Limb (tissue), 2 donors: ENCODE results near the gene JMJD8.
A peak's percentile ranks its signal among the peaks of the same experiment; 100 is the strongest.
"Not testable (repeated sequence)": the region's sequence is repeated elsewhere in the genome, so short reads cannot be mapped to it uniquely, and the experiment has no call there.

ENCODE experiments used
- DNase-seq, 2 donors: peaks; one replicate each; pipeline ENCODE4 v3.0.0-alpha.2; 2016; ENCODE audit errors: extremely low spot score in 2 of 2

Gene JMJD8

DNA sequence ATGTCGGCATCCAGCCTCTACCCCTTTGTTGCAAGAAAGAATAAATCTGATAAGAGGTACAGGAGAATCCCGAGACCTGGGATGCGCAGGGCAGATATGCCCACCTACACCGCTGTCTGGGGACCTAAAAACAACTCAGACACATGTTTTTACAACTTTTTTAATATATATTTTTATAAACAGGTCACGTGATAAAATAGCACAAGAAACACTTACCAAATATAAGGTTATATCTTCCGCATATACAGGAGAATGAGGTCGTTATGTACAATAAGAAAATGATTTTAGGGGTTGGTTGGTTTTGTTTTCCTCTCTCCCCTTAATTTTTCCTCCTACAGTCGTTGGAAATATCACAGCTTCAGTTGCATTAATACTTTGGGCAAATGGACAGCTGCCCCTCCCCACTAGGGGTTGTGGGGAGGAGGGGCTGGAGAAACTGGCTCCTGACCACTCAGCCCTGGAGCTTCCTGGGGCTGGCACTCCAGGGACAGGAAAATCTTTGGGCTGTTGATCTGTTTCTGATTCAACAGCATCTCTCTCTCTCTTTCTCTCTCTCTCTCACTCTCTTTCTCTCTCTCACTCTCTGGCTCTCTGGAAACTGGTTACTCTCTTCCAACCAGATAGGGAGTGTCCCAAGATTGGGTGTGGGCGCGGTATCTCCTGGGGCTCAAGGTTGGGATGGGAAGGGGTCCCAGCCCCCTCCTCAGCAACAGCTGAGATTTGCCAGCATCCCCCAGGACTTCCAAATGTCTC, 8.4 kb upstream of the JMJD8 start:
- no peak for DNase-seq

DNA sequence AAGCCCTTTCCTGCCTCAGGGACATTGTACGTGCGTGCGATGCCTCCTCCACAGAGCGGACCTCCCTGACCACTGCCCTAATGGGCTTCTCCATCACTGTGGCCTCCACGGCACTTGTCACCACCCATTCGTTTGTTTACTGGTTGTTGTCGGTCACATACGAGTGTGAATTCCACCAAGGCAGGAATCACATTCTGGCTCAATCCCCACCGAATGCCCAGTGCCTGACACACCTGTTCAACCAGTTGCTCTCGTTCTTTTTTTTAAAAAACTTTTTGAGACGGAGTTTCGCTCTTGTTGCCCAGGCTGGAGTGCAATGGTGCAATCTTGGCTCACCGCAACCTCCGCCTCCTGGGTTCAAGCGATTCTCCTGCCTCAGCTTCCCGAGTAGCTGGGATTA, 7.1 kb upstream of the JMJD8 start:
- DNase-seq = not testable (repeated sequence)

DNA sequence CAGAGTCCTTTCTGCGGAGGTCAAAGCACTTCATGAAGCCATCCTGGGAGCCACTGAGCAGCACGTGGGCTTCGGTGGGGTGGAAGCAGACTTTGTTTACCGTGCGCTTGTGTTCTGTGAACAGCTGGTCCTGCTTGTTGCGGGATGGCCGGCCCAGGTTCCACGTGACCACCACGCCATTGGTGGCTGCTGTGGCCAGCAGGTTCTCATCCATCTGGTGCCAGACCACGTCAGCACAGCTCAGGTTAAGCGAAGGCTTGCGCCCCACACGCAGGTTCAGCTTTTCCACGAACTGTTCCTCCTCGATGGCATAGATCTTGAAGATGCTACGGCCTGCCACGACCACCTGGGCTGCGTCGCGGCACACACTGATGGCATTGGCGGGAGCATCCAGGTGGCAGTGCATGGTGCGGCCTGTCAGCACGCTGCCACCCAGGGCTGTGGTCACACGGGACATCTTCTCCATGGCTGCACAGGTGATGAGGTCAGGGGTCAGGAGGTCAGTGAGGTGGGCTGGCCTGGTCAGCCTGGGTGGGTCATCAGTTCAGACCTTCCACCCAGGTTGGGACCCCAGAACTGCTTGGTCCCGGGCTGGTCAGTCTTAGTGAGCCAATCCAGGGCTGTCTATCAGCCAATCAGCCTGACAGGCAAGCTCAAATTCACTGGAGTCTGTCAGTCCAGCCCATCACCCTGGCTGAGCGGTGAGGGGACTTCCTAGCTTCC, 5.2 kb upstream of the JMJD8 start:
- DNase-seq = no peak

DNA sequence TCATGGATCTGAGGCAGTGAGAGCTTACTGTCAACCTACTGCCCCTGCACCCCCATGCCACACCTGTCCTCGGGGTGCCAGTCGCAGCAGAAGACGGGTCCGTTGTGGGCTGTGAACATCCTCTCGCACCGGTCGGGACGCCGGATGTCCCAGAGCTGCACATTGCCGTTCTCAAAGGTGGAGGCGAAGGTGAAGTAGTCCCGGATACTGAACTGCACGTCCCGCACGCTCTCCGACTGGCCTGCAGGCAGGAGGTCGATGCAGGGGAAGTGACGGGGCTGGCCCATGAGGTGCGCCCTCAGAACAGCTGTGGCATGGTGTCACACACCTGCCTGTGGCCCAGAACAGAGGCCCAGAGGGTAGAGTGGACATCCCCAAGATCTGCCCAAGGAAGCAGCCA, 3.4 kb upstream of the JMJD8 start:
- no peak for DNase-seq

DNA sequence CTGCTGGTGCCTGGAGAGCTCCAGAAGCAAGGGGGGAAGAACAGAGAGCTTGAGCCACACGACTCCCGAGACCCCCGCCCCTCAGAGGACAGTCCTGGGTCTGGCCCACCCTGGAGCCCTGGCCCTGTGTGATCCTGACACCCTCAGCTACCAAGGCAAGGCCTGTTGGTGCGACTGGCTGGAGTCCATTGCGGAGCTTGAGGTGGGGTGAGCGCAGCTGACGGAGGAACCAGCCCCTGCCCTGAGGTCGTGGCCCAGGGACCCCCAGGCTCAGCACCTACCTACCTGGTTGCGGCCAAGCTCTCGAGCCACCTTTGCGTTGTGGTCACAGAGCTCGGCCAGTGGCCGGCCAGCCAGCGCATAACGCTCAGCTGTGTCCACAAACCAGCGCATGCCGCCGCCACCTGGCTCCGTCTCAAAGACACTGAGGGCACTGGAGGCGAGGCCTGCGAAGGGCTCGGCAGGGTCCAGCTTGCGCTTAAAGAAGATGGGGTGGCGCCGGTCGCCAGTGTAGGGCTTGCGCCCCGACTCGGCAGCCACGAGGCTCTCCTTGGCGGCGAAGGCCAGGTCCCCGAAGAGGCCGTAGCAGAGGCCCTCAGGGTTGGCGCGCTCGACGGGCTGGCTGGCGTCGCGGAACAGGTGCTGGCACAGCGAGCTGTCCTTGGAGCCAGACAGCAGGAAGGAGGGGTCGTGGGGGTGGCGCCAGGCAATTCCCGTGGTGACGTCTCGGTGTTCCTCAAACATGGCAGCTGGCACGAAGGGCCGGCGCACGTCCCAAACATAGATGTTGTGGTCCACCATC, 2.5 kb upstream of the JMJD8 start:
- DNase-seq = no peak

DNA sequence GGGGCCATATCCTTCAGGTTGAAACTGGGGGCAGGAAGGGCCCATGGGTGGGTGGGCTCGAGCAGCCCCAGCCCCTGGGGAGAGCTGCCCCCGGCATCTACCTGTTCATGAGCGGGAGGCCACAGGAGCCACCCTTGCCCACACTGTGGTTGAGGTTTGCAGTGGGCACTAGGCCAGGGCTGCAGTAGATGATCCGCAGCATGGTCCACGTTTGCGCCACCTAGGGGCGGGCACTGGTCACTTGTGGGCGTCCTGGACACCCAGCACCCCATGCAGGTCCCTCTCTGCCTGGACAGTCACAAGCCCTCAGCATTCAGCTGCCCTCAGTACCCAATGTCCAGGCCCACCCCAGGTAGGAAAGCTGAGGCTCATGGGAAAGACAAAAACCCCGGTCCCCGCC, 1.8 kb upstream of the JMJD8 start:
- DNase-seq = no peak

DNA sequence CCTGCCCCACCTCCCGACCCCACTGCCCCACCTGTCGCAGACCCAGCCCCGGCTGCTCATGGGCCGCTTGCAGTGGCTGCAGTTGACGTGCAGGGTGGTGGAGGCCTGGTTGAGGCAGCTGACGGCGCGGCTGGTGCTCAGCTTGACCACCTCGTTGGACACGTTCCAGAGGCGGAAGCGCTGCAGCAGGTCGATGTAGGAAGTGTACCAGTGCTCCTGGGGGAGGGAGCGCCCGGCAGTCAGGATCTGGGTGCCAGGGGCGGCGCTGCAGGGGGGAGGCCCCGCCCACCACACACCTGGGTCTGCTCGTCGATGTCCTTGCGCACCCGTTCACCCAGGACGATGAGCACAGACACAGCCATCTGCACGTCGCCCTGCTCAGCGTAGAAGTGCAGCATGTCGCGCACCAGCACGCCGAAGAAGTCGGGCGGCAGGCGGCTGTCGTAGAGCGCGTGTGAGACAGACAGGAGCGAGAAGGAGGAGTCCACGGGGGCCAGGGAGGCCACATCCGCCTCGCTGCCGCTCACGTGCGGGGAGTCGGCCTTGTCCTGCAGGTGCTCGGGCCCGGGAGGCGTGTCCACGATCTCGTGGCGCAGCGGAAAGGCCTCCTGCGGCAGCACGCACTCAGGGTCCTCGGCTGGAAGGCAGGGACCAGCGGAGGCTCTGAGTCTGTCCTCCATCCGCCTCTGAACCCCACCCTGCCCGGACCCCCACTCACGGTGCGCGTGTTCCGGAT, 995 bp upstream of the JMJD8 start:
- DNase-seq = no peak

DNA sequence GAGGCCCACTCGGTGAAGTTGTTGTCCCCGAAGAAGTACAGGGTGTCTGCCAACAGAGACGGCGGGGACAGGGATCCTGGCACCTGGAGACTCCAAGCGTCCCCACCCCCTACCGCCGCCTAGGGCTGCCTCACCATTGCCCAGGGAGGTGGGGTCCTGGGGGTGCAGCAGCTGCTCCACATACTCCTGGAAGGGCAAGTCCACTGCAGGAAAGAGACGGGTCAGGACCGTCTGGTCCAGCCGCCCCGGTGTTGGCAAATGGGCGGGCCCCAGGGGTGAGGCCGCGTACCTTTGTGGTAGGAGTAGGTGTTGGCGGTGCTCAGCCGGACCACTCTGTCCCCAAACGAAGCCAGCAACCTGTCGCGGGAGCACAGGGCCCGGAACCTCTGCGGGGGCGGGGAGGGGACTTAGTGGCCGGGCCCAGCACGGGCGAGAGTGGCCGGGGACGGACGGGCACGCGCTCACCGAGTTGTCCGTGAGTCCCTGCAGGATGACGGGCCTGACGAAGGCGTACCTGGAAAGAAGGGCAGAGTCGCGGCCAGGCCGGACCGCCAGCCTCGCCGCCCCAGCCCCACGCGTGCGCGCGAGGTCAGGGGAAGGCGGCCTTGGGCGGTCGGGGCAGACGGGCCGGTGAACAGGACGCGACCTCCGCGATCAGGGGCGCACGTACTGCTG, 601 bp downstream of the JMJD8 start:
- no peak for DNase-seq

DNA sequence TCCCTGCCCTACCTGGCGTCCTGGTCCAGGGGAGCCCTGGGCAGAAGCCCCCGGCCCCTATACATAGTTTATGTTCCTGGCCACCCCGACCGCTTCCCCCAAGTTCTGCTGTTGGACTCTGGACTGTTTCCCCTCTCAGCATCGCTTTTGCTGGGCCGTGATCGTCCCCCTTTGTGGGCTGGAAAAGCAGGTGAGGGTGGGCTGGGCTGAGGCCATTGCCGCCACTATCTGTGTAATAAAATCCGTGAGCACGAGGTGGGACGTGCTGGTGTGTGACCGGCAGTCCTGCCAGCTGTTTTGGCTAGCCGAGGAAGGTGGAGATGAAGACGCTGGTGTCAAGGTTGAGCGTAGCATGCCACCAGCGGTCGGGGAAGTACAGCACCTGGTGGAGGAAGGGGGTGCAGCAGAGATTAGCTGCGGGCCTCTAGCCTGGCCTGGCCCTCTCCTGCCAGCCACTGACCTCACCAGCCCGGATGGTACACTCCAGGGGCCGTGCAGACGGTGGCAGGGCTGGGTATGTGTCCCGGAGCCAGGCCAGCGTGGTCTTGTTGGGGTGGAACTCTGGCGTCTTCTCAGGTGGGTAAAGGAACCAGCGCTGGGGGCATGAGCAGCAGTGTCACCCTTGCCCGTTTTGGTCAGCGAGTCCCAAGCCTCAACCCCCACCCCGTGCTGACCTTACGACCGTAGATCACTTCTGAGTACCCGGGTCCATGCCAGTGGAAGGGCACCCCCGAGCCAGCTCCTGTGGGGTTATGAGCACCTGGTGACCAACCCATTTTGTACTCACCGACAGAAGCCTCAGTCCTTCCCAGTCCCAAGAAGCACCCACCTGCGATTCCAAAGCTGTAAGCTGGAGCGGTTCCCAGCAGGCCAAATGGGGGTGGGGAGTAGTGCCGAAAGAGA, 1.4 kb downstream of the JMJD8 start:
- DNase-seq = no peak

DNA sequence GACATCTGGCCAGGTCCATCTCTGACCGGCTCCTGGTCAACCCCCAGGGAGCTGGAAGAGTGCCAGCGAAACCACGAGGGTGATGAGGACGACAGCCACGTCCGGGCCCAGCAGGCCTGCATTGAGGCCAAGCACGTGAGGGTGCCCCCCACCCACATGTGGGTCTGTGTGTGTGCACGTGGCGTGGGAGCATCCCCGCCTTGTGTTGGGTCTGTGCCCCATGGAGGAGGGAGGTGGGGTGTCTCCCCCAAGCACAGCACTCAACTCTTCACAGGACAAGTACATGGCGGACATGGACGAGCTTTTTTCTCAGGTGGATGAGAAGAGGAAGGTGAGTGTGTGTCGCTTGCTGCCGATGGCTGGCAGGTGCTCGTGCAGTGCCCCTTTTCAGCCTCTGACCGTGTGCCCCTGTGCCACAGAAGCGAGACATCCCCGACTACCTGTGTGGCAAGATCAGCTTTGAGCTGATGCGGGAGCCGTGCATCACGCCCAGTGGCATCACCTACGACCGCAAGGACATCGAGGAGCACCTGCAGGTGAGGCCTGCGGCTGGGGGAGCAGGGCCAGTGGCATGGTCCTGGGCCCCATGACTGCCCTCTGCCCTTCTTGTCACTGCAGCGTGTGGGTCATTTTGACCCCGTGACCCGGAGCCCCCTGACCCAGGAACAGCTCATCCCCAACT, 2.2 kb downstream of the JMJD8 start:
- no peak for DNase-seq

DNA sequence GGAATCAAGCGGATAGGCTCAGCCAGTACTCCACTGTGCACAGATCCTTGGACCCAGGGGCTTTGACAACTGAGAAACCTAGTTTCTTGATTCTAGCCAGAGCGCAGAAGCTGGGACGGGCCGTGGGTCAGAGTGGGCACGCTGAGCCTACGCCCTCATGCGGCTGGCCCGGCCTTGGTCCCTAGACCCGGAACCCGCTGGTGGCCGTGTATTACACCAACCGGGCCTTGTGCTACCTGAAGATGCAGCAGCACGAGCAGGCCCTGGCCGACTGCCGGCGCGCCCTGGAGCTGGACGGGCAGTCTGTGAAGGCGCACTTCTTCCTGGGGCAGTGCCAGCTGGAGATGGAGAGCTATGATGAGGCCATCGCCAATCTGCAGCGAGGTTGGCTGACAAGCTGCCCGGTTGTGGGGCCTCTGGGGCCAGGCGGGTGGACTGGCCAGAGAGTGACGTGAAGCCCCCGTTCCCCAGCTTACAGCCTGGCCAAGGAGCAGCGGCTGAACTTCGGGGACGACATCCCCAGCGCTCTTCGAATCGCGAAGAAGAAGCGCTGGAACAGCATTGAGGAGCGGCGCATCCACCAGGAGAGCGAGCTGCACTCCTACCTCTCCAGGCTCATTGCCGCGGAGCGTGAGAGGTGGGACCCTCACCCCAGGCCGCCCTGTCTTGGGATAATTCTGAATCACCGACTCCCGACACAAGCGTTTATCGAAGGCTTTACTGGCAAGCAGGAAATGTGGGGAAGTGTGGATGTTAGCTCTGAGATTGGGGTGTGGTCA, 3.0 kb downstream of the JMJD8 start:
- DNase-seq = no peak

DNA sequence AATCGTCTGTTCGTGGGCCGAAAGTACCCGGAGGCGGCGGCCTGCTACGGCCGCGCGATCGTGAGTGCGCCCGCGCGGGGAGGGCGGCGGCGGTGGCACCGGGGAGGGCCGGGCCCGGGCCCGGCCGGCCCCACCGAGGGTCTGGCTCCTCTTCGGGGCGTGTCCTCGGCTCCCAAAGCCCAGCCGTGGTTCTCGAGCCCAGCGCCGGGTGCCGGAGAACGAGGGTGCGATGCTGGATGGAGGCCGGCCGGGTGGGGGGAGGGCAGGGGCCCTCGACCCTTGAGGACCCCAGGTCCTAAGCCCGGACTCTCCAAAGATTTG, 3.5 kb downstream of the JMJD8 start:
- DNase-seq = no peak

DNA sequence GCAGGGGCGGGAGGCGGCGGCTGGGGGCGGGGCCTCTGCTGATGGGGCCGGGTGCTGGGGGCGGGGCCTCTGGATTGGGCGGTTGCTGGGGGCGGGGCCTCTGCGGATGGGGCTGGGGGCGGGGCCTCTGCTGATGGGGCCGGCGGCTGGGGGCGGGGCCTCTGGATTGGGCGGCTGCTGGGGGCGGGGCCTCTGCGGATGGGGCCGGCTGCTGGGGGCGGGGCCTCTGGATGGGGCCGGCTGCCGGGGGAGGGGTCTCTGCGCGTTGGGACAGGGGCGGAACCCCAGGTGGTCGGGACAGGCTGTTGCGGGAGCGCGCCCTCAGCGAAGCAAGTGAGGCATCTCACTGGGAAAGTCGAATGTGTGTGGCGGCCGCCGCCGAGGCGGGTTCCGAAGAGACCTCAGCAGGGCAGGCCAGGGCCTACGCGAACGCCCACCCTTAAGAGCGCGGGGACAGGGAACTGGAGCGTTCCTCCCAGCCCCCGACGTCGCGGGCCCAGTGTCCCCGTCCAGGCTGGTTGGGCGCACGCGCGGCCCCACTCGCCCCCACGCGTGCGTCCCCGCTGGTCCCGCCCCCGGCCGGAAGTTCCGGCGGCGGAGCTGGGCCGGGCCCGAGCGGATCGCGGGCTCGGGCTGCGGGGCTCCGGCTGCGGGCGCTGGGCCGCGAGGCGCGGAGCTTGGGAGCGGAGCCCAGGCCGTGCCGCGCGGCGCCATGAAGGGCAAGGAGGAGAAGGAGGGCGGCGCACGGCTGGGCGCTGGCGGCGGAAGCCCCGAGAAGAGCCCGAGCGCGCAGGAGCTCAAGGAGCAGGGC, 4.1 kb downstream of the JMJD8 start, which contains the start of gene STUB1:
Gene STUB1 (plus strand): TSS at position 597 of the 811 bp plus-strand sequence. CDS start 116 bp downstream, at position 713.
- peak; percentile 86 to 95 for DNase-seq

DNA sequence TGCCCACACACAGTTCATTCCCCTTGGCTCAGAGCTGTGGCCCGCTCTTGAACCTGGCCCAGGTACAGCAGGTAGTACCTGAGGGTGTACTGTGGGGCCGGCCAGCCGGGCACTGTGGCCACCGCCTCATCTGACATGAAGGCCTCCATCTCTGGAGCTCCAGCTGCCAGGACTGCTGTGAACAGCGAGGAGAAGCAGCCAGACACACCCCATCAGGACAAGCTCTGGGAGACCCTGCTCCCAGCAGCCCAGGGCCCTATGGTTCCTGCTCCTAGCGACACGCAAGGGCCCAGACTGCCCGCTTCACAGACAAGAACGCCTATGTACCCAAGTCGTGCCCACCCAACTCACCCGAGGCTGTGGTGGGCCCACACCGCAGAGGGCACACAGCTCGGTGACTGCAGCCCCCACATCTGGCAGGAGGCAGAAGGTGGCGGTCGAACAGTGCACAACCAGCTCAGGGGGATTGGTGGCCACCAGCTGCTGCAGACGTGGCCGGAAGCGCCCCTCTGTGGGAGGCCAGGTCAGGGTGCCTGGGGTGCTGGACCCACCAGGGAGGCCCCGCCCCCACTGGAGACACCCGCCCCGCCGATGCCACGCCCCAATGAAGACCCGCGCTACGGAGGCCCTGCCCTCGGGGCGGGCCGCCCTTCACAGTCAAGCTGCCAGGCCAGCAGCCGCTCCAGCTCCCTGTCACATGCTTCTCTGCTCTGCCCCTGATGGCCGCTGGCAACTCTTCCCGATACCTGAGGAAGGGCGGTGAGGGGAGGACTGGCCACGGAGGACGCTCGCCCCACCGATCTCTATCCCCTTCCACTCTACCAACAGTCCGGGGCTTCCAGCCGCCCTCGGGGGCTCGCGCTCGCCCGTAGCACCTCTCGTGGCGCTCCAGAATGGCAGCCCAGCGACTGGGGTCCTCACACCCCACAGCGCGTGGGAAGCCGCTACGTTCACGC, 5.0 kb downstream of the JMJD8 start:
- peak in 1 of 2 donors; percentile 63 for DNase-seq

DNA sequence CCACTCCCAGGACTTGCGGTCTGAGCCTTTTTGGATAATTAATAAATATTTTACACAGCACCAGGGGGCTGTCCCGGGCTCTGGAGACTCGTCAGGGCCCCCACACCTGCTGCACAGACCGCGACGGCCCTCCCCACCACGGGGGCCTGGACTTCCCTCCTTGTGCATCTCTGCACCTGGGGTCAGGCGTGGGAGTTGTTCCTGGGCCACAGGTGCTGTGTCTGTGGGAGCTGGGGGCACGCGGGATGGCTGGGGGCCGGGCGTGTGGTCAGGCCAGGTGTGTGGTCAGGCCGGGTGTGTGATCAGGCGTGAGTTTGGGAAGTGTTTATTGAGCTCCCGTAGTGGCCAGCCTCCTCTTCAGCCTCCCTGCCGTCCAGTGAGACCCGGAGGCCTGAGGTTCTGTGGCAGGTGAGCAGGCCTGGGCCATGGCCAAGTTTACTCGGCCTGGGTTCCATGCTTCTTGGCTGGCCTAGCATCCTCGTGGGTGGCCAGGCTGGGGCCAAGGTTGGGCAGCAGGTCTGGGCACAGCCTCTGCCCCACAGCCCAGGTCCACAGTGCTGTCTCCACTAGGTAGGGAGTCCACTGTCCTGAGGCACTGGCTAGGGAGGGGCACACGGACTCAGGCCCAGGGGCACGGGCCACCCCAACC, 5.8 kb downstream of the JMJD8 start:
- DNase-seq = no peak
